Measurements from ENCODE around the gene EFL1.
"Not testable (repeated sequence)": the region's sequence is repeated elsewhere in the genome, so short reads cannot be mapped to it uniquely, and the experiment has no call there.

Gene EFL1

GRCh38 chr15:82263350-82263749, 816 bp upstream of the EFL1 start:
- no peak for TF ChIP-seq CTCF (IDR thresholded peaks at IDR 0.05; ENCODE audit: insufficient read depth, low read depth, low read length, missing control alignments)
- DNase-seq (ENCODE audit: low read depth): peak; percentile 58
- peak overlapping the region; percentile 74 for H3K4me3 ChIP-seq (ENCODE audit: low read length)

DNA sequence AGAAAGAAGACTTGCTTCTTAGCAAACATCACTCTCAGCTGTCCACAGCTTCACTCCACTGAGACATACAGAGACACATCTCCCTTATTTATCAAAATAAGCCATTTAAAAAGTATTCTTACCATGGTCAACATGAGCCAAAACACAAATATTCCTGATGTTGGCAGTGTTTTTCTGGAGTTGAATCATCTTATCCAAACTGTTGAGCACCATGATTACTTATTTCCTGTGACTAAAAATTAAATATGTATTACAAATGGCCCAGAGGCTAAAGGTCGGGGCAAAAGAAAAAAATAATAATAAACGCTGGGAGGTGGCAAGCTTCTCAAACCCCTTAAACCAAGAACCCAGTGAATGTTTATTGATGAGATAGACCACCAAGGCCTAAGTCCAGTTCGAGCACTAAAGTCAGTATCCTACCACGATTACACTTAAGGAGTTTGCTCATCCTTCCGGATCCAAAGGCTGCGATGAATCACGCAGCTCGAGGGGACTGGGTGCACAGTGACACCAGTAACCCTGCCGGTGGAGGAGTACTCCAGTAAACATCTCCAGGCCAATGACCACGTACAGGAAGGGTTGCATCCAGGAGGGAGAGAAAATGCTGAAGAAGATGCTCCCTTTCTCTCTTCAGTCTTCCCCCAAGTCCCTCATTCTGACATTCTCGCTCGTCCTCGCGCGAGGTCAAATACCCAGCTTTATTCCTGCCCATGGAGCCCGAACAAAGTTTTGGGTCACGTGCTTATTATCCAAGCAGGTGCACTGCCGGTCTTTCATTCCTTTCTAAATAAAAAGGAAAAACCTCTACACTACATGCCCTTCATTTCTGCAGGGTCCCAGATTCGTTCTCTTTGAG, 740 bp downstream of the EFL1 start:
- H3K4me3 ChIP-seq (ENCODE audit: low read length): peak overlapping the region; percentile 74
- DNase-seq (ENCODE audit: low read depth): peak; percentile 80

- not testable (repeated sequence) for DNase-seq (ENCODE audit: low read depth); H3K4me3 ChIP-seq (ENCODE audit: low read length)
These were observed 14.3 kb downstream of the EFL1 start for GRCh38 chr15:82248261-82248660.

GRCh38 chr15:82245956-82246355, 16.6 kb downstream of the EFL1 start:
- DNase-seq (ENCODE audit: low read depth); H3K4me3 ChIP-seq (ENCODE audit: low read length): not testable (repeated sequence)

GRCh38 chr15:82243644-82244043, 18.9 kb downstream of the EFL1 start:
- not testable (repeated sequence) for DNase-seq (ENCODE audit: low read depth); H3K4me3 ChIP-seq (ENCODE audit: low read length)

DNA sequence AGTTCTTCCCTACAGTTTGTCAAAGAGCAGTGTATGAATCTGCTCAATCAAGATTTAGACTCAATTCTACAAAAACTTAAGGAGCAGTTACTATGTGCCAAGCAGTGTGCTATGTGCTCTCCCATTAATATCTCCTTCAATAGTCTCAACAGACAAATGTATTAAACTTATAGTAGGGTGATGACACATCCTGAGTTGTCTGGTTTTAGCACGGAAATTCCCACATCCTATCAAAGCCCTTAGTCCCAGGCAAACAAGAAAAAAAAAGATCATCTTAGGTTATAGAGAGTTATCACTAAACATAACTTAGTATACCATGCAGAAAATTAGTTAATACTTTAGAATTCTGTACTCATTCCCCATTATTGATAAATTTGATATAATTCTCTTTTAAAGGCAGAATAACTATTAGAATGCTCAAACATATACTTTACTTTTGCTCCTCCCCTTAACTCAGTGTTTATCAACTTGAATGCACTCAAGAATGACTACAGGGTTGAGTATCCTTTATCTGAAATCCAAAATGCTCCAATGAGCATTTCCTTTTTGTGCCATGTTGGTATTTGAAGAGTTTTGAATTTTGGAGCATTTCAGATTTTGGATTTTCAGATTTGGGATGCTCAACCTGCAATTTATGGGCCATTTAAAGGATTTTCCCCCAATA, 20.6 kb downstream of the EFL1 start:
- DNase-seq (ENCODE audit: low read depth): peak; percentile 72

GRCh38 chr15:82239685-82240391, 22.7 kb downstream of the EFL1 start:
- no peak overlapping the region for H3K4me3 ChIP-seq (ENCODE audit: low read length)
- no peak for DNase-seq (ENCODE audit: low read depth)

More for the DNA sequence above, 20.6 kb downstream of the EFL1 start:
- not testable (repeated sequence) for H3K4me3 ChIP-seq (ENCODE audit: low read length)

DNA sequence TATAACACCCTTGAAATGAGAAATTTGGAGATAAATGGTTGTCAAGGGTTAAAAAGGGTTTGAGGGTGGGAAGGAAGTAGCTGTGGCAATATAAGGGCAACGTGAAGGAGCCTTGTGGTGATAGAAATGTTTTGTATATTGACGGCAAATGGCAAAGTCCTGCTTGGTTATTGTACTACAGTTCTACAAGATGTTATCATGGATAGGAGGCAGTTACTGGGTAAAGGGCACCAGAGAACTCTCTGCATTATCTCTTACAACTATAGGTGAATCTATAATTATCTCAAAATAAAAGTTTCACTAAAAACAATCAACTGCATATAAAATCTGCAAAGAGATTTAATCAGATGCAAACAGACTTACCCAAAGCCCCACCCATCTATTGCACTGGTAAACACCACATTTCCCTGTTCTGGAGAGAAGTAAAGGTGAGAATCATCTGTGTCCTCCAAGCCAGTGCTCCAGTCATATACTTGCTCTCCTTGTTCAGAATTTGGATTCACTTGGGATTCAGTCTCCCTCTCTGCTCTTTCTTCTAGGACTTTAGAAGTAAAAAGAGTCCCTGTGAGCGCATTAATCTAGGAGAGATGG, 24.5 kb downstream of the EFL1 start:
- DNase-seq (ENCODE audit: low read depth); H3K4me3 ChIP-seq (ENCODE audit: low read length): not testable (repeated sequence)

More at GRCh38 chr15:82239685-82240391, 22.7 kb downstream of the EFL1 start:
- no peak for TF ChIP-seq CTCF (IDR thresholded peaks at IDR 0.05; ENCODE audit: insufficient read depth, low read depth, low read length, missing control alignments)

DNA sequence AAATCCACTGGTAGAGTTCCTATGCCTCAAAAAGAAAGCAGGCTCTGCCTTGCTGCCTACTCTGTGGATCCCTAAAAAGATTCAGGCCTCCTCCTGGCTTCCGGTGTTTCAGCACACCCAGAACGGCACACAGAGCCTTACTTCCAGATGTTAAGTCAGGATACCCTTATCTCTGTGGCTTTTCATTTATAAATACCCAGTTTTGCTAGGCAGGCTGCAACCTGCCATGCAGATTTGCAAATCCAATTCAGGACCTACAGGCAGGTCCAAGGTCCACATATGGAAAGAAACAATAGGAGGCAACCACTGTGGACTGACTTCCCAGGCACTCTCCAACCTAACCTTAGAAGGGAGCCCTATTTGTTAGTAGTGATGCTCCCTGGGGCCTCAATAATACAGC, 30.7 kb downstream of the EFL1 start:
- no peak for DNase-seq (ENCODE audit: low read depth)
- no peak for TF ChIP-seq CTCF (IDR thresholded peaks at IDR 0.05; ENCODE audit: insufficient read depth, low read depth, low read length, missing control alignments)
- no peak overlapping the region for H3K4me3 ChIP-seq (ENCODE audit: low read length)

- no peak overlapping the region for H3K4me3 ChIP-seq (ENCODE audit: low read length)
- no peak for DNase-seq (ENCODE audit: low read depth)
- TF ChIP-seq CTCF (IDR thresholded peaks at IDR 0.05; ENCODE audit: insufficient read depth, low read depth, low read length, missing control alignments): no peak
These were observed 31.3 kb downstream of the EFL1 start for GRCh38 chr15:82231233-82231632.
